GM23338 (cell line): ENCODE results near the gene UNC5B.

Experiments used
- CREB1 ChIP-seq: fragments of 250-450 bp; sonication (Bioruptor Pico); IDR thresholded peaks from 2 replicates; pipeline ENCODE4 v1.5.0; 2020; ENCODE audit warnings: low read depth, mild to moderate bottlenecking, moderate library complexity
- EZH2phosphoT487 ChIP-seq: fragments of 200-600 bp; sonication (generic); IDR thresholded peaks from one replicate; pipeline ENCODE4 v1.8.1; 2018; ENCODE audit warnings: antibody characterized with exemption; ENCODE audit not compliant: unreplicated experiment
- TF ChIP-seq, protein P1 (sequence below), 2 experiments: fragments of 200-600 bp in 1 of 2; sonication (generic) in 1 of 2; conservative IDR thresholded peaks; 2 replicates each; pipeline versions ENCODE4 v1.5.1 to v1.6.1; 2016 to 2017; ENCODE audit warnings: antibody characterized with exemption in 2 of 2, low read depth in 2 of 2, mild to moderate bottlenecking in 2 of 2, moderate library complexity in 1 of 2

DNA sequence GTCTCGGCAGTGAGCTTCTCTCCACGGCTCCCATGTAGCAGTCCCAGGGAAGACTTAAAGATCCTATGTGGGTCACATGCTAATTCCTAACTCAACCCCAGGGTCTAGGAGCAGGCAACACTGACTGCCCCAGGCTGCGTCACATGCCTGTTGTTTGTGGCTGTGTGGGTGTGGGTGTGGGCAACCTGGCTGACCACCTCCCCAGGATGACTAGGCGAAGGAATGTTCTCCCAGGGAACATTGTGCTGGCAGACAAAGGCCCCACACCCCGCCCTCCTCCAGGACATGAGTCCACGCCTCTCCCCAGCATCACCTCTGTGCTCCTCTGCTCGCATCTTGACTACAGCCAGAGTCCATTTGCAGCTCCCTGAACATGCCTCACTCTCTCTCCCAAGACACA, 137.0 kb downstream of the UNC5B start:
- no peak for TF ChIP-seq EZH2phosphoT487
- TF ChIP-seq, protein P1, sequence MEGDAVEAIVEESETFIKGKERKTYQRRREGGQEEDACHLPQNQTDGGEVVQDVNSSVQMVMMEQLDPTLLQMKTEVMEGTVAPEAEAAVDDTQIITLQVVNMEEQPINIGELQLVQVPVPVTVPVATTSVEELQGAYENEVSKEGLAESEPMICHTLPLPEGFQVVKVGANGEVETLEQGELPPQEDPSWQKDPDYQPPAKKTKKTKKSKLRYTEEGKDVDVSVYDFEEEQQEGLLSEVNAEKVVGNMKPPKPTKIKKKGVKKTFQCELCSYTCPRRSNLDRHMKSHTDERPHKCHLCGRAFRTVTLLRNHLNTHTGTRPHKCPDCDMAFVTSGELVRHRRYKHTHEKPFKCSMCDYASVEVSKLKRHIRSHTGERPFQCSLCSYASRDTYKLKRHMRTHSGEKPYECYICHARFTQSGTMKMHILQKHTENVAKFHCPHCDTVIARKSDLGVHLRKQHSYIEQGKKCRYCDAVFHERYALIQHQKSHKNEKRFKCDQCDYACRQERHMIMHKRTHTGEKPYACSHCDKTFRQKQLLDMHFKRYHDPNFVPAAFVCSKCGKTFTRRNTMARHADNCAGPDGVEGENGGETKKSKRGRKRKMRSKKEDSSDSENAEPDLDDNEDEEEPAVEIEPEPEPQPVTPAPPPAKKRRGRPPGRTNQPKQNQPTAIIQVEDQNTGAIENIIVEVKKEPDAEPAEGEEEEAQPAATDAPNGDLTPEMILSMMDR (conservative IDR thresholded peaks at IDR 0.05; ENCODE audit: low read depth in 2 of 2): no peak
- TF ChIP-seq CREB1 (CRISPR knock-in tag): no peak
